ENCODE measurements around the gene ENAH.

Gene ENAH

DNA sequence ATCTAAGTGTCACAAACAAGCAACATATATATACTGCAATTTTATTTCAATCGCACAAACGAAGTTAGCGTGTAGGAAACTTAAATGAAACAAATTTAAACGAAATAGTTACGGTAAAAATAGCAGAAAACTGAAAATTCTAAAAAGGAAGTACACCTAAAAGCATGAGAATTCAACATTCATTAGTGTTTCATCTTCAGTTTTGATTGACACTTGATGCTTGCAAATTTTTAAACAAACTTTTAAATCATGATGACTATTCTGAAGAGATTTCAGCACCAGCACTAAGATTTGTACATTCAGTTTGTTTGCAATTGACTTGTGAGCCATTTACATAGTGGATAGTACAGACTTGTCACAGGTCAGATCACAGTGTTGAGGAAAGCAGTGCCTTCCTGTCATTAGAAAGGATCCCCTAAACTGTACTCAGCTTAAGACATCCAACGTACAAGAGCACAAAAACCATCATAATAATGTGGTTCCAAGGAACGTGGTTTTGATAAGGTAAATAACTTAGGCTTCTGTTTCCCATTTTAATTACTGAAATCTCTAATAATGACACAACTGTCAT lies 158.0 kb downstream of the ENAH start:
- no peak overlapping the region for H3K4me3 ChIP-seq (replicated peaks; ENCODE audit: insufficient read depth, low read length)
- H3K27me3 ChIP-seq (ENCODE audit: insufficient read depth, poor library complexity, severe bottlenecking), result no peaks in the 10 kb centered on the region
- no peak overlapping the region for H3K27ac ChIP-seq (replicated peaks)
- TF ChIP-seq POLR2AphosphoS5 (IDR thresholded peaks at IDR 0.05; ENCODE audit: low read depth) (no peak), GABPA (IDR thresholded peaks at IDR 0.05; ENCODE audit: low read depth) (no peak), CTCF (IDR thresholded peaks at IDR 0.05; ENCODE audit: insufficient read depth, low read length) (no peak), SPI1 (IDR thresholded peaks at IDR 0.05; ENCODE audit: borderline replicate concordance, low read depth) (no peak), REST (IDR thresholded peaks at IDR 0.05; ENCODE audit: insufficient replicate concordance, low read depth) (no peak)
- DNase-seq (ENCODE audit: low read depth in 1 of 2, low spot score in 1 of 2), result no peak

DNA sequence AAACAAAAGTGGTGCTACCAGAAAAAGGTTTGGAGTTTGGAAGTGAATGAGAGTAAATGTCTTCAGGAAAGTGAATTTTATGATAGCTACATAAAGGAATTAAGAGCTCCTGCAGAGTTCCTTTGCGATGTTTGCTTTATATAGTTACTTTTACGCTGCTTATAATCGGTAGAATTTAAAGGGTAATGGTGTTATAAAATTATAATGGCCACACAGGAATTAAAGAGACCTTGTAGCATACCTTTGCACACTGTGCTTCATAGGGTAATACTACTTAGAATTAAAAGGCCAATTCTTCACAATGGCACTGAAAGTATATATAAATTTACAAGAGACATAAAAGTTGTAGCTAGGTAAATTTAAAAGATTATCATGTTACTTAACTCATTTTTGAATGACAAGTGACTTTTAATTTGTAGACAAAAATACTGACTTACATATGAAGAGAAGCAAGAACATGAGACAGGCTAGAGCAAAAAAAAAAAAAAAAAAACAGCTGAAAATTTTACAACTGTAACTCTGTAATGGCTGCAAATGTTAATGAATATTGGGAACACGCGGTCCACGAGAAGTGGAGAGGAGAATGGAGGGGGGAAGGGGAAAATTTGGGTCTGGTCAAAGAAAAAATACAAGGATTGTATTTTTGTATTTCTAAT lies 159.2 kb downstream of the ENAH start:
- Histone ChIP-seq H3K27me3 (ENCODE audit: insufficient read depth, poor library complexity, severe bottlenecking) (no peaks in the 10 kb centered on the region), H3K4me3 (replicated peaks; ENCODE audit: insufficient read depth, low read length) (no peak overlapping the region), H3K27ac (replicated peaks) (no peak overlapping the region)
- DNase-seq (ENCODE audit: low read depth in 1 of 2, low spot score in 1 of 2), result no peak
- TF ChIP-seq CTCF (IDR thresholded peaks at IDR 0.05; ENCODE audit: insufficient read depth, low read length) (no peak), GABPA (IDR thresholded peaks at IDR 0.05; ENCODE audit: low read depth) (no peak), POLR2AphosphoS5 (IDR thresholded peaks at IDR 0.05; ENCODE audit: low read depth) (no peak), SPI1 (IDR thresholded peaks at IDR 0.05; ENCODE audit: borderline replicate concordance, low read depth) (no peak), REST (IDR thresholded peaks at IDR 0.05; ENCODE audit: insufficient replicate concordance, low read depth) (no peak)

GRCh38 chr1:225488676-225489075 lies 164.2 kb downstream of the ENAH start:
- no peak overlapping the region for H3K4me3 ChIP-seq (replicated peaks; ENCODE audit: insufficient read depth, low read length)
- no peak overlapping the region for H3K27ac ChIP-seq (replicated peaks)
- TF ChIP-seq GABPA (IDR thresholded peaks at IDR 0.05; ENCODE audit: low read depth) (no peak), REST (IDR thresholded peaks at IDR 0.05; ENCODE audit: insufficient replicate concordance, low read depth) (no peak), POLR2AphosphoS5 (IDR thresholded peaks at IDR 0.05; ENCODE audit: low read depth) (no peak), CTCF (IDR thresholded peaks at IDR 0.05; ENCODE audit: insufficient read depth, low read length) (no peak), SPI1 (IDR thresholded peaks at IDR 0.05; ENCODE audit: borderline replicate concordance, low read depth) (no peak)
- H3K27me3 ChIP-seq (ENCODE audit: insufficient read depth, poor library complexity, severe bottlenecking), result no peaks in the 10 kb centered on the region
- no peak for DNase-seq (ENCODE audit: low read depth in 1 of 2, low spot score in 1 of 2)

Data from HL-60 (cell line).